Fibroblast of villous mesenchyme (primary cell): ENCODE data around the gene RNF114. TPM values are rescaled to one million over a fixed set of nuclear protein-coding genes. Genes with fewer than 3 reads are reported as not detected.
"Not testable (repeated sequence)": the region's sequence is repeated elsewhere in the genome, so short reads cannot be mapped to it uniquely, and the experiment has no call there.

Experiments
- DNase-seq: peaks from one replicate; pipeline ENCODE4 v3.0.0-alpha.2; 2010; ENCODE audit warnings: low read depth
- H3K4me3 ChIP-seq: 2 replicates; pipeline ENCODE4 v1.5.1; 2011; ENCODE audit warnings: low read depth, mild to moderate bottlenecking, low read length
- CTCF ChIP-seq: IDR thresholded peaks from 2 replicates; pipeline ENCODE4 v1.5.1; 2012; ENCODE audit warnings: low read depth, mild to moderate bottlenecking, low read length; ENCODE audit not compliant: insufficient read depth
- total RNA-seq: library from RNA; depleted of rRNA; stranded (reverse); fragments of >200 nt; gene quantifications from 2 replicates; pipeline ENCODE4 v1.2.3, GENCODE V29; 2012

Gene RNF114
- total RNA-seq, 1 donor = 57.0 TPM

DNA sequence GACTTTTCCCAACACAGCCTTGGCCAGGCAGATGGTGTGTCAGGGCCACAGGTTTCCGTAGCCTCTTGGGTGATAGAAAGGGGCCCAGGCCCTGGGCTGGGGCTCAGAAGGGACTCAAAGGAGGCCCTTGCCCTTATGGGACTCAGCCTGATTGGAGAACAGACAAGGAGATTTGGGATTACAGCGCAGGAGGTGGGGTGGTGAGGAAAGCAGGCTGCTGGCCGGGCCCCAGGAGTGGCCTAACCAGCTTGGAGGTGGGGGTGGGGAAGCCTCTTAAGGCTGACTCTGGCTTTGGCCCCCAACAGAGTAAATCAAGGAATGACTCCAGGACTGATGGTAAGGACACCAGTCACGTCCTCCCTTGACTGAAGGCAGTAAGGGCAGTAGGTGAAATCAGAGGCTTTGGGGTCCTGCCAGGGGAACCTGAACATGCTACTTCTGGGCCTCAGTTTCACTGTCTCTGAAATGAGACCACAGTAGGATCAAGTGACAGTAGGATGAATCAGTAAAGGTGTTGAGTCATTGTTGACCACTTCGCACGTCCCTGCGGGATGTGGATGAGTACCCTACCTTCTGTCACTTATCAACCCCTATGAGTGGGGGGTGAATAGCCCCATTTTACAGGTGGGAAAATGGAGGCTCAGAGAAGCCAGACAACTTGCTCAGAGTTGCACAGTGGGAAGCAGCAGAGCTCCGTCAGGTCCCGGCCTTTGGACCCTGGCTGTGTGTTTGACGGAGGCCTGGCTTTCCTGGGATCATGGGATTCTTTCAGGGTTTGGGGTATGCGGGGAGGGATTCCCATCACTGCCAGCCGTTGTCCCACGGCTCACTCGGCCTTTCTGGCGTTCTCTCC, 51.0 kb downstream of the RNF114 start:
- no peak for TF ChIP-seq CTCF
- no peak overlapping the region for H3K4me3 ChIP-seq
- no peak for DNase-seq

DNA sequence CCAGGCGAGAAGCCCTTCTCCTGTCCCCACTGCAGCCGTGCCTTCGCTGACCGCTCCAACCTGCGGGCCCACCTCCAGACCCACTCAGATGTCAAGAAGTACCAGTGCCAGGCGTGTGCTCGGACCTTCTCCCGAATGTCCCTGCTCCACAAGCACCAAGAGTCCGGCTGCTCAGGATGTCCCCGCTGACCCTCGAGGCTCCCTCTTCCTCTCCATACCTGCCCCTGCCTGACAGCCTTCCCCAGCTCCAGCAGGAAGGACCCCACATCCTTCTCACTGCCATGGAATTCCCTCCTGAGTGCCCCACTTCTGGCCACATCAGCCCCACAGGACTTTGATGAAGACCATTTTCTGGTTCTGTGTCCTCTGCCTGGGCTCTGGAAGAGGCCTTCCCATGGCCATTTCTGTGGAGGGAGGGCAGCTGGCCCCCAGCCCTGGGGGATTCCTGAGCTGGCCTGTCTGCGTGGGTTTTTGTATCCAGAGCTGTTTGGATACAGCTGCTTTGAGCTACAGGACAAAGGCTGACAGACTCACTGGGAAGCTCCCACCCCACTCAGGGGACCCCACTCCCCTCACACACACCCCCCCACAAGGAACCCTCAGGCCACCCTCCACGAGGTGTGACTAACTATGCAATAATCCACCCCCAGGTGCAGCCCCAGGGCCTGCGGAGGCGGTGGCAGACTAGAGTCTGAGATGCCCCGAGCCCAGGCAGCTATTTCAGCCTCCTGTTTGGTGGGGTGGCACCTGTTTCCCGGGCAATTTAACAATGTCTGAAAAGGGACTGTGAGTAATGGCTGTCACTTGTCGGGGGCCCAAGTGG, 51.9 kb downstream of the RNF114 start:
- TF ChIP-seq CTCF = no peak
- no peak overlapping the region for H3K4me3 ChIP-seq
- no peak for DNase-seq

GRCh38 chr20:49989234-49990065, 53.3 kb downstream of the RNF114 start:
- H3K4me3 ChIP-seq = no peak overlapping the region
- DNase-seq = peak; percentile 87
- no peak for TF ChIP-seq CTCF

DNA sequence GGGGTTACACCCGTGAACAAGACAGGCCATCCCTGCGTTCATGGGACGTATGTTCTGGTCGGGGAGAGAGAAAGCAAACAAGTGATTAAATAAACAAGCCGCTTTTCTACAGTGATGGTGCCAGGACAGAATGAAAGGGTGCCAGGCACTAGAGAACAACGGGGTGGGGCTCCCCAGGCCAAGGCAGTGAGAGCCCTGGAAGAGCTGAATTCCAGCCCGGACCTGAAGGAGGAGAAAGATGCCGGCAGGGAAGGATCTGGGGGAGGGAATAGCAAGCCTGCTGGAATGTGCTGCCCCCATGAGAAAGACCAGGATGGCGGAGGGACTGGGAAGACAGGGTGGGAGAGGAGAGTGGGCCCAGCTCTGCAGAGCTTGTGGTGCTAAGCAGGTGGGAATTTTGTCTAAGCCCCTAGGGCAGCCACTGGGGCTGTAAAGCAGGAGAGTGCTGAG, 54.1 kb downstream of the RNF114 start:
- H3K4me3 ChIP-seq = no peak overlapping the region
- no peak for TF ChIP-seq CTCF
- DNase-seq = no peak

DNA sequence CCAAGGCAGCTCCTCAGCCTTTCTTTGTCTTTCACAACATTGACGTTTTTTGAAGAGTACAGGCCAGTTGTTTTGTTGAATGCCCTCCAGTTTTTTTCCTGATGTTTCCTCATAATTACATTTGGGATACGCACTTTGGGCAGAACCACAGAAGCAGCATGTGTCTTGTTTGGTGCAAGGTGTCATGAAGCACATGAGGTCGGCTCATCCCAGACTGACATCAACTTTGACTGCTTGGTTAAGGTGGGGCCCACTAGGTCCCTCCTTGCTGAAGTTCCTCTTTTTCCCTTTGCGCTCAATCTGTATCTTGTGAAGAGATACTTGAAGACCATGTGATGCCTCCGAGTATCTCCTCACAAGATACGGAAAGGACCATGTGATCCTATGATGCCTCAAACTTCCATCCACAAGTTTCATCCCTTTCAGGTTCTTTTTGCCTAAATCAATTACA, 57.1 kb downstream of the RNF114 start:
- H3K4me3 ChIP-seq = no peak overlapping the region
- DNase-seq = no peak
- TF ChIP-seq CTCF = no peak

DNA sequence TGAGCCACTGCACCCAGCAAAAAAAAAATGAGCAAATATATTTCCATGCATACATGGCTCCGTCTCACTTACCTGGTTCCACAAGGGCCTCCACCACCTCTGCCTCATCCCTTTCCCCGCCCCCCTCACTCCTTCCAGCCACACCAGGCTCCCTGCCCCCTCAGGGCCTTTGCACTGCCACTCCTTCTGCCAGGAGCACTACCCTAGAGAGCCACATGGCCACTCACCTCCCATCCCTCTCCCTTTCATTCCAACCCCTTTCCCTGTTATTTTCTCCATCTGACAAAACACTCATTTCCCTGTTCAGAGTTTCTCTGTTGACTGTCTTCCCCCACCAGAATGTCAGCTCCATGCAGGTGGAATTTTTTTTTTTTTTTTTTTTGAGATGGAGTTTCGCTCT, 59.4 kb downstream of the RNF114 start:
- DNase-seq = no peak
- no peak overlapping the region for H3K4me3 ChIP-seq
- TF ChIP-seq CTCF = no peak

DNA sequence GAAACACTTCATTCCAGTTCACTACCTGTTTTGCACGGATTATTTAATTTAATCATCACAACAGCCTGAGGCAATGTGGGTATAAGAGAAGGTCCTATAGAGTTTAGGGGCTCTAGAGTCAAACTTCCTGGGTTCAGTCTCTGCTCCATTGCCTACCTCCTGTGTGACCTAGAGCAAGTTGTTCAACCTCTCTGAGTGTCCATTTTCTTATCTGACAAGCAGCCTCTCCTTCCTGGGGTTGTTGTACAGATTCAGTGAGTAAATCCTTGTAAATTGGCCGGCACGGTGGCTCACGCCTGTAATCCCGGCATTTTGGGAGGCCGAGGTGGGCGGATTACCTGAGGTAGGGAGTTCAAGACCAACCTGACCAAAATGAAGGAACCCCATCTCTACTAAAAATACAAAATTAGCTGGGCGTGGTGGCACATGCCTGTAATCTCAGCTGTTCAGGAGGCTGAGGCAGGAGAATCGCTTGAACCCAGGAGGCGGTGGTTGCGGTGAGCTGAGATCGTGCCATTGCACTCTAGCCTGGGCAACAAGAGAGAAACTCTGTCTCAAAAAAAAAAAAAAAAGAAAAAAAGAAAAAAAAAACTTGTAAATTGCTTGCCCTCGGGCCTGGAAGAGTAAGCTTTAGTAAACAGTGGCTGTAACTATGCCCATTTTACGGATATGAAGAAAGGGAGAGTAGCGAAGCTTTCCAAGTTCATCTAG, 62.4 kb downstream of the RNF114 start:
- not testable (repeated sequence) for DNase-seq, H3K4me3 ChIP-seq
